HG02763 (cell line): Measurements from ENCODE around the gene SPRR2E.
"Not testable (repeated sequence)": the region's sequence is repeated elsewhere in the genome, so short reads cannot be mapped to it uniquely, and the experiment has no call there.

Source experiments
- ATAC-seq: cut with Tn5 transposase; IDR thresholded peaks from one replicate; pipeline ENCODE4 v1.9.1; 2021; ENCODE audit warnings: mild to moderate bottlenecking, moderate library complexity; ENCODE audit not compliant: unreplicated experiment

SPRR2E gene

GRCh38 chr1:153094426-153094825 lies at the start of gene SPRR2E:
Gene SPRR2E (minus strand): TSS chr1:153094526. CDS start chr1:153093751, 775 bp downstream.
- no peak for ATAC-seq

- ATAC-seq = no peak
Observed at GRCh38 chr1:153141377-153141776, 47.1 kb upstream of the SPRR2E start.

GRCh38 chr1:153140484-153140883 lies 46.2 kb upstream of the SPRR2E start:
- no peak for ATAC-seq

GRCh38 chr1:153133743-153134142 lies 39.4 kb upstream of the SPRR2E start:
- no peak for ATAC-seq

- ATAC-seq = no peak
Observed at GRCh38 chr1:153133267-153133666, 38.9 kb upstream of the SPRR2E start.

GRCh38 chr1:153128688-153129087 lies 34.4 kb upstream of the SPRR2E start:
- ATAC-seq = not testable (repeated sequence)

GRCh38 chr1:153127296-153127695 lies 33.0 kb upstream of the SPRR2E start:
- no peak for ATAC-seq

- no peak for ATAC-seq
Observed at GRCh38 chr1:153125536-153125935, 31.2 kb upstream of the SPRR2E start.

- ATAC-seq = not testable (repeated sequence)
Observed at GRCh38 chr1:153123793-153124192, 29.5 kb upstream of the SPRR2E start.

- ATAC-seq = no peak
Observed at GRCh38 chr1:153122831-153123421, 28.6 kb upstream of the SPRR2E start.

GRCh38 chr1:153120945-153121344 lies 26.6 kb upstream of the SPRR2E start:
- no peak for ATAC-seq

GRCh38 chr1:153119491-153119971 lies 25.2 kb upstream of the SPRR2E start:
- ATAC-seq = no peak

GRCh38 chr1:153115264-153115663 lies 20.9 kb upstream of the SPRR2E start:
- ATAC-seq = not testable (repeated sequence)

- no peak for ATAC-seq
Observed at GRCh38 chr1:153113416-153113815, 19.1 kb upstream of the SPRR2E start, which contains the start of gene SPRR2F. Gene SPRR2F (minus strand): TSS chr1:153113516. CDS start chr1:153112733, 783 bp downstream.

- not testable (repeated sequence) for ATAC-seq
Observed at GRCh38 chr1:153112454-153112853, 18.1 kb upstream of the SPRR2E start.

- ATAC-seq = no peak
Observed at GRCh38 chr1:153100245-153100644, 5.9 kb upstream of the SPRR2E start.

- no peak for ATAC-seq
Observed at GRCh38 chr1:153099461-153100045, 5.2 kb upstream of the SPRR2E start.

- no peak for ATAC-seq
Observed at GRCh38 chr1:153095764-153096163, 1.4 kb upstream of the SPRR2E start.

- ATAC-seq = no peak
Observed at GRCh38 chr1:153087652-153088051, 6.7 kb downstream of the SPRR2E start.

GRCh38 chr1:153081736-153082135 lies 12.6 kb downstream of the SPRR2E start:
- no peak for ATAC-seq

GRCh38 chr1:153072806-153073726 lies 21.3 kb downstream of the SPRR2E start:
- no peak for ATAC-seq
